Gastrocnemius medialis (tissue), 4 donors: ENCODE results near the gene TOP3A. TPM values are rescaled to one million over a fixed set of nuclear protein-coding genes. Genes with fewer than 3 reads are reported as not detected.
A peak's percentile ranks its signal among the peaks of the same experiment; 100 is the strongest.

Source experiments
- ATAC-seq, 2 donors: fragments of 150-250 bp; one replicate each; pipeline ENCODE4 v1.9.1; 2016
- DNase-seq, 2 donors: peaks; one replicate each; pipeline ENCODE4 v3.0.0-alpha.2; 2019
- H3K27ac ChIP-seq, 4 donors: fragments of 200-600 bp; sonication (generic); 1 replicate in 1 of 4; 2 replicates in 3 of 4; pipeline ENCODE4 v1.5.1; 2016 to 2018; ENCODE audit warnings: mild to moderate bottlenecking in 2 of 4, moderate library complexity in 1 of 4
- H3K27me3 ChIP-seq, 3 donors: fragments of 200-600 bp; sonication (generic) in 2 of 3; 1 replicate in 1 of 3; 2 replicates in 2 of 3; pipeline versions ENCODE4 v1.5.1 to v1.6.0; 2016 to 2019; ENCODE audit warnings: mild to moderate bottlenecking in 1 of 3, moderate library complexity in 1 of 3
- H3K36me3 ChIP-seq, 2 donors: fragments of 200-600 bp; sonication (generic) in 1 of 2; one replicate each; pipeline ENCODE4 v1.5.1; 2017 to 2018
- H3K4me1 ChIP-seq, 2 donors: fragments of 200-600 bp; sonication (generic) in 1 of 2; one replicate each; pipeline ENCODE4 v1.5.1; 2016 to 2017; ENCODE audit warnings: mild to moderate bottlenecking in 2 of 2
- H3K4me3 ChIP-seq, 4 donors: fragments of 200-600 bp; sonication (generic) in 3 of 4; 1 replicate in 1 of 4; 2 replicates in 3 of 4; pipeline ENCODE4 v1.5.1; 2016 to 2019; ENCODE audit warnings: mild to moderate bottlenecking in 2 of 4
- H3K9me3 ChIP-seq, 3 donors: fragments of 200-600 bp; sonication (generic) in 2 of 3; 1 replicate in 1 of 3; 2 replicates in 2 of 3; pipeline ENCODE4 v1.5.1; 2016 to 2019
- POLR2A ChIP-seq, 2 donors: fragments of 450-650 bp; IDR thresholded peaks; one replicate each; pipeline ENCODE4 v1.6.1; 2017; ENCODE audit warnings: antibody characterized with exemption in 2 of 2, mild to moderate bottlenecking in 2 of 2, moderate library complexity in 2 of 2
- in situ Hi-C, 4 donors: fragments of 200-750 bp; cut with MboI; loops; one replicate each; pipeline versions ENCODE4 v1.15.0 to v1.8.0; 2017; ENCODE audit warnings: low sequenced_read_pairs in 4 of 4
- intact Hi-C: fragments of 100-400 bp; cut with DNase I; formaldehyde crosslinking; loops from one replicate; pipeline ENCODE4 v1.15.1; 2023; ENCODE audit warnings: low total_unique reads
- total RNA-seq, 4 donors: library from RNA; depleted of rRNA; stranded (reverse); fragments of >200 nt; gene quantifications; one replicate each; pipeline versions ENCODE4 v1.1.0 to v1.2.3, GENCODE V29; 2016
- TF ChIP-seq, protein P1 (sequence below), 5 experiments: fragments of 450-650 bp in 3 of 5; fragments of 200-600 bp in 2 of 5; sonication (generic) in 2 of 5; IDR thresholded peaks in 4 of 5; conservative IDR thresholded peaks in 1 of 5; 1 replicate in 4 of 5; 2 replicates in 1 of 5; pipeline ENCODE4 v1.5.1; 2016 to 2019; ENCODE audit warnings: antibody characterized with exemption in 5 of 5, mild to moderate bottlenecking in 3 of 5, moderate library complexity in 3 of 5

TOP3A gene
- total RNA-seq, 4 donors from 2014 or later = 17.7 to 62.4 (median 22.1) TPM

DNA sequence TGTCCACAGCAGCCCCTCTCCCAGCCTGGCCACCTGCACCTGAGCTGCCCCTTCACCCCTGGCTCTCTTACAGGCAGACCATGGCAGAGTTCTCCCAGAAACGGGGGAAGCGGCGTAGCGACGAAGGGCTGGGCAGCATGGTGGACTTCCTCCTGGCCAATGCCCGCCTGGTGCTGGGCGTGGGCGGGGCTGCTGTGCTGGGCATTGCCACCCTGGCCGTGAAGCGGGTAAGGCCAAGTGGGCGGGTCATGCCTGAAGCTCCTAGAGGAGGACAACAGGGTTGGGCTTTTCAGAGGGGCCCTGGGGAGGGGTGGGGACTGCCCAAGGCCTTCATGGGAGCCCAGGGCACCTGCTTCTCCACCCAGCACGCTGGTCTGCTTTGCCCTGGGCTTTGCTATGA lies 52.2 kb downstream of the TOP3A start:
- Histone ChIP-seq H3K4me1 (peaks cover 40 to 41% of the 10 kb centered on the region in 2 donors), H3K9me3 (no peaks in the 10 kb centered on the region), H3K4me3 (no peak overlapping the region), H3K27me3 (no peaks in the 10 kb centered on the region), H3K36me3 (peaks cover 0 to 34% of the 10 kb centered on the region in 2 donors), H3K27ac (peak overlapping the region; percentile 98 to 100 (median 99))
- intact Hi-C loops (no loop called here), in situ Hi-C loops (loop anchor here in 1 of 4 donors (10.0 kb wide), 1 partner anchor 52 kb away; the partner anchor contains the start of genes SMCR8 and TOP3A)
- no peak for TF ChIP-seq POLR2A (IDR thresholded peaks at IDR 0.05)
- TF ChIP-seq, protein P1, sequence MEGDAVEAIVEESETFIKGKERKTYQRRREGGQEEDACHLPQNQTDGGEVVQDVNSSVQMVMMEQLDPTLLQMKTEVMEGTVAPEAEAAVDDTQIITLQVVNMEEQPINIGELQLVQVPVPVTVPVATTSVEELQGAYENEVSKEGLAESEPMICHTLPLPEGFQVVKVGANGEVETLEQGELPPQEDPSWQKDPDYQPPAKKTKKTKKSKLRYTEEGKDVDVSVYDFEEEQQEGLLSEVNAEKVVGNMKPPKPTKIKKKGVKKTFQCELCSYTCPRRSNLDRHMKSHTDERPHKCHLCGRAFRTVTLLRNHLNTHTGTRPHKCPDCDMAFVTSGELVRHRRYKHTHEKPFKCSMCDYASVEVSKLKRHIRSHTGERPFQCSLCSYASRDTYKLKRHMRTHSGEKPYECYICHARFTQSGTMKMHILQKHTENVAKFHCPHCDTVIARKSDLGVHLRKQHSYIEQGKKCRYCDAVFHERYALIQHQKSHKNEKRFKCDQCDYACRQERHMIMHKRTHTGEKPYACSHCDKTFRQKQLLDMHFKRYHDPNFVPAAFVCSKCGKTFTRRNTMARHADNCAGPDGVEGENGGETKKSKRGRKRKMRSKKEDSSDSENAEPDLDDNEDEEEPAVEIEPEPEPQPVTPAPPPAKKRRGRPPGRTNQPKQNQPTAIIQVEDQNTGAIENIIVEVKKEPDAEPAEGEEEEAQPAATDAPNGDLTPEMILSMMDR (IDR thresholded peaks at IDR 0.05 in 4 of 5, conservative IDR thresholded peaks at IDR 0.05 in 1 of 5) = no peak
- ATAC-seq (no peak), DNase-seq (peak; percentile 38 to 66)

DNA sequence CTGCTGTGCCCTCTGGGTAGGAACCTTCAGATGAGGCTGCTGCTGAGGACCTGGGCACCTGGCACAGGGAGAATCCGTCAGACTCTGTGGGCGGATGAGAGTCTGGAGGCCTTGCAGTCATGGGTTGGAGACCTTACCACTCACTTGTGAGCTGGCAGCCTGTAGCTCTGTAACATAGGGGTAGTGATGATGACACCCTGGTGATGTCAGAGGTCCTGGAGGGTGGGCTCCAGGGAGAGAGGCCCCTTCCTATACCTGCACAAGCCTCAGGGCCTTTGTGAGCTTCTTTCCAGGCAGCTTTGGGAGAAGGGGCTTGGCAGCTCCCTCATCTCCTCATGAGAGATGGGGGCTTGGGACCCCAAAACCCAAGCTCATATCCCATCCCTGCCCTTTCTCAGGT lies 52.7 kb downstream of the TOP3A start:
- no peaks in the 10 kb centered on the region for H3K9me3 ChIP-seq
- in situ Hi-C loops = loop anchor here in 1 of 4 donors (10.0 kb wide), 1 partner anchor 53 kb away; the partner anchor contains the start of genes SMCR8 and TOP3A
- TF ChIP-seq, protein P1 (IDR thresholded peaks at IDR 0.05 in 4 of 5, conservative IDR thresholded peaks at IDR 0.05 in 1 of 5) = no peak
- TF ChIP-seq POLR2A (IDR thresholded peaks at IDR 0.05) = no peak
- no peak for ATAC-seq
- no peaks in the 10 kb centered on the region for H3K27me3 ChIP-seq
- H3K4me1 ChIP-seq = peaks cover 45 to 46% of the 10 kb centered on the region in 2 donors
- no peak for DNase-seq
- H3K36me3 ChIP-seq = peaks cover 0 to 34% of the 10 kb centered on the region in 2 donors
- intact Hi-C loops = no loop called here
- H3K27ac ChIP-seq = peak overlapping the region; percentile 98 to 100 (median 99)
- peak overlapping the region in 1 of 4 donors; percentile 90 for H3K4me3 ChIP-seq

DNA sequence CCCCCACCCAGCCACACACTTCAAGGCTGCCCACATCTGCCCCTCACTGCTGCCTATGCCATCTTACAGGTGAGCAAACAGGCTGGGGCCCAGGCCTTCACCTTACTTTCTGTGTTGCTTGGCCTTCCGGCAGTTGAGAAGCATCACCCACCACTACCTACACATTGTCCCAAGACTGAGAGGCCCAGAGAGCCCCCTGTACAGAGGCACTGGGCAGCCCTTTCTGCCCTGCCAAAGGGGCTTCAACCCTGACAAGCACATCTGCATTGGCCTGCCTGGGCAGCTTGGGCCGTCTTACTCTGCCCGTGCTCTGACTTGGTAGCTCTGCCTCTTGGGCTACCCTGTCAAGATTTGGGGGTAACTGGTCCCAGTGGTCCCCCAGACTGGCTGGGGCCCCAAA lies 53.1 kb downstream of the TOP3A start:
- intact Hi-C loops (loop anchor here (1.0 to 2.0 kb wide), 3 partner anchors 37 to 78 kb away; partner anchors contain the start of genes ALKBH5, LLGL1, SMCR8 and TOP3A), in situ Hi-C loops (loop anchor here in 1 of 4 donors (10.0 kb wide), 1 partner anchor 53 kb away; the partner anchor contains the start of genes SMCR8 and TOP3A)
- Histone ChIP-seq H3K36me3 (peaks cover 0 to 36% of the 10 kb centered on the region in 2 donors), H3K27ac (peak overlapping the region; percentile 98 to 100 (median 99)), H3K4me3 (peak overlapping the region; percentile 90 to 94 (median 90)), H3K27me3 (no peaks in the 10 kb centered on the region), H3K9me3 (no peaks in the 10 kb centered on the region), H3K4me1 (peaks cover 49 to 50% of the 10 kb centered on the region in 2 donors)
- no peak for ATAC-seq
- TF ChIP-seq POLR2A (IDR thresholded peaks at IDR 0.05) = no peak
- TF ChIP-seq, protein P1 (IDR thresholded peaks at IDR 0.05 in 4 of 5, conservative IDR thresholded peaks at IDR 0.05 in 1 of 5) = no peak
- no peak for DNase-seq

DNA sequence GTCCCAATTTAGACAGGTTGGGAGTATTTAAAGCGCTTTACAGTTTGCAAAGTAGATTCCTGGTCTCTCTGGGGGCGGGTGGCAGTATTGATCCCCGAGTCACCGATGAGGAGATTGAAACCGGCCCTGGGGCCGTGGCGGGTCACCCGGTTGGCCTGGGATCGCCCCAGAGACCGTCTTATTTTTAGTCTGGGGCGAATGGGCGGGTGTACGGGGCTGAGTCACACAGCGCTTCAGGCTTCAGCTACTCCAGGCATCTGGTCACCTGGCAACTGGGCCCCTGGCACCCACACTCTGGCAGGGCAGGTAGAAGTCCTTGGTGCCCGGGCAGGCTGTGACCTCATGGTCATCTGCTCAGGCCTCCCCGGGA lies 53.7 kb downstream of the TOP3A start:
- Histone ChIP-seq H3K27me3 (no peaks in the 10 kb centered on the region), H3K4me1 (peaks cover 53 to 56% of the 10 kb centered on the region in 2 donors), H3K4me3 (peak overlapping the region; percentile 90 to 94 (median 90)), H3K9me3 (no peaks in the 10 kb centered on the region), H3K36me3 (peaks cover 0 to 40% of the 10 kb centered on the region in 2 donors), H3K27ac (peak overlapping the region; percentile 98 to 100 (median 99))
- DNase-seq (peak; percentile 97 to 99), ATAC-seq (peak; percentile 56 to 64)
- in situ Hi-C loops = loop anchor here in 1 of 4 donors (10.0 kb wide), 1 partner anchor 54 kb away; the partner anchor contains the start of genes SMCR8 and TOP3A
- TF ChIP-seq, protein P1 (IDR thresholded peaks at IDR 0.05 in 4 of 5, conservative IDR thresholded peaks at IDR 0.05 in 1 of 5) = no peak
- no peak for TF ChIP-seq POLR2A (IDR thresholded peaks at IDR 0.05)
- intact Hi-C loops = loop anchor here (1.0 to 2.0 kb wide), 3 partner anchors 36 to 78 kb away; partner anchors contain the start of genes ALKBH5, LLGL1, SMCR8 and TOP3A
